HepG2 (cell line): ENCODE data around the gene IQCK. TPM values are rescaled to one million over a fixed set of nuclear protein-coding genes. Genes with fewer than 3 reads are reported as not detected.

Source experiments
- ATF5 ChIP-seq: sonication (generic); formaldehyde crosslinking; IDR thresholded peaks from 2 replicates; pipeline ENCODE4 v1.4.0; 2020; ENCODE audit warnings: mild to moderate bottlenecking, low read depth, missing genetic modification reagents
- CCAR2 ChIP-seq: fragments of 200-400 bp; formaldehyde crosslinking; optimal IDR thresholded peaks from 2 replicates; pipeline ENCODE3; 2018; ENCODE audit warnings: low read depth, mild to moderate bottlenecking, low read length, moderate library complexity
- CEBPZ ChIP-seq: IDR thresholded peaks from 2 replicates; pipeline ENCODE4 v1.6.1; 2012; ENCODE audit warnings: low read length, improper control_type of control experiment
- DR1 ChIP-seq: sonication (generic); formaldehyde crosslinking; IDR thresholded peaks from 2 replicates; pipeline ENCODE4 v1.8.0; 2021; ENCODE audit warnings: mild to moderate bottlenecking, missing genetic modification reagents, inconsistent platforms
- GABPA ChIP-seq, 2 experiments: IDR thresholded peaks; 2 replicates each; pipeline ENCODE4 v1.6.1; 2011 to 2016; ENCODE audit warnings: low read depth in 2 of 2, low read length in 1 of 2, missing biosample characterization in 1 of 2, missing genetic modification characterization in 1 of 2
- GMEB2 ChIP-seq: IDR thresholded peaks from 2 replicates; pipeline ENCODE4 v1.6.1; 2016; ENCODE audit warnings: missing biosample characterization, missing genetic modification reagents, low read depth
- MTERF4 ChIP-seq: sonication (generic); formaldehyde crosslinking; IDR thresholded peaks from 2 replicates; pipeline ENCODE4 v1.8.0; 2023; ENCODE audit warnings: mild to moderate bottlenecking, missing genetic modification reagents
- MTF2 ChIP-seq: sonication (generic); formaldehyde crosslinking; IDR thresholded peaks from 2 replicates; pipeline ENCODE4 v1.5.0; 2020; ENCODE audit warnings: missing genetic modification reagents, borderline replicate concordance
- MZF1 ChIP-seq: sonication (generic); formaldehyde crosslinking; IDR thresholded peaks from 2 replicates; pipeline ENCODE4 v1.8.1; 2023; ENCODE audit warnings: mild to moderate bottlenecking, missing genetic modification reagents, borderline replicate concordance
- NAIF1 ChIP-seq: sonication (generic); formaldehyde crosslinking; IDR thresholded peaks from 2 replicates; pipeline ENCODE4 v1.5.0; 2020; ENCODE audit warnings: mild to moderate bottlenecking, missing genetic modification reagents, borderline replicate concordance
- NR1H2 ChIP-seq: sonication (generic); formaldehyde crosslinking; IDR thresholded peaks from 2 replicates; pipeline ENCODE4 v1.8.1; 2022; ENCODE audit warnings: low read depth, missing genetic modification reagents, borderline replicate concordance
- RXRB ChIP-seq: IDR thresholded peaks from 2 replicates; pipeline ENCODE4 v1.6.1; 2016; ENCODE audit warnings: borderline replicate concordance, missing genetic modification reagents, missing compliant biosample characterization
- SP5 ChIP-seq: IDR thresholded peaks from 2 replicates; pipeline ENCODE4 v1.6.1; 2016; ENCODE audit warnings: low read depth, borderline replicate concordance
- STAT5B ChIP-seq: sonication (generic); formaldehyde crosslinking; IDR thresholded peaks from 2 replicates; pipeline ENCODE4 v1.4.0; 2020; ENCODE audit warnings: missing genetic modification reagents
- ZBTB34 ChIP-seq: sonication (generic); formaldehyde crosslinking; IDR thresholded peaks from 2 replicates; pipeline ENCODE4 v1.8.0; 2022; ENCODE audit warnings: mild to moderate bottlenecking, missing genetic modification reagents
- ZFP41 ChIP-seq: sonication (generic); formaldehyde crosslinking; IDR thresholded peaks from 2 replicates; pipeline ENCODE4 v1.4.0; 2020; ENCODE audit warnings: mild to moderate bottlenecking, missing genetic modification reagents, borderline replicate concordance
- ZMYM3 ChIP-seq: sonication (generic); formaldehyde crosslinking; IDR thresholded peaks from 2 replicates; pipeline ENCODE4 v1.5.1; 2020; ENCODE audit warnings: mild to moderate bottlenecking, missing genetic modification reagents
- ZNF382 ChIP-seq: sonication (generic); formaldehyde crosslinking; IDR thresholded peaks from 2 replicates; pipeline ENCODE4 v1.5.0; 2020; ENCODE audit warnings: missing genetic modification reagents, mild to moderate bottlenecking, borderline replicate concordance
- ZNF883 ChIP-seq: sonication (generic); formaldehyde crosslinking; IDR thresholded peaks from 2 replicates; pipeline ENCODE4 v1.5.1; 2020; ENCODE audit warnings: mild to moderate bottlenecking, missing genetic modification reagents; ENCODE audit errors: not compliant biosample characterization
- ZNF891 ChIP-seq: sonication (generic); formaldehyde crosslinking; IDR thresholded peaks from 2 replicates; pipeline ENCODE4 v1.5.0; 2020; ENCODE audit warnings: mild to moderate bottlenecking, missing genetic modification reagents
- polyA plus RNA-seq, 8 experiments: library from polyadenylated mRNA; depleted of rRNA in 3 of 8; stranded (reverse) in 7 of 8; unstranded in 1 of 8; fragments of >200 nt; fragmentation: Illumina TruSeq in 4 of 8; extraction: Trizol in 4 of 8; gene quantifications; 2 replicates each; pipeline versions ENCODE4 v1.2.1 to v1.2.3, GENCODE V29; 2011 to 2016; ENCODE audit warnings: low read depth in 4 of 8, missing spikeins in 1 of 8, mixed read lengths in 1 of 8; ENCODE audit not compliant: insufficient read depth in 1 of 8
- total RNA-seq, 5 experiments: library from RNA; depleted of rRNA; stranded (reverse); fragments of >200 nt; fragmentation: Illumina TruSeq; extraction: Trizol; gene quantifications; 2 replicates each; pipeline ENCODE4 v1.2.3, GENCODE V29; 2016; ENCODE audit warnings: low read depth in 1 of 5

IQCK gene
- total and polyA plus RNA-seq, 2 of the 13 experiments (the other 11 are each of a cell fraction or from before 2014, with no cell fraction given) = 5.1 to 7.3 TPM

GRCh38 chr16:19907161-19907992, 189.3 kb downstream of the IQCK start (continued):
- TF ChIP-seq GMEB2 (CRISPR knock-in tag) = no peak
- TF ChIP-seq ZNF382 = no peak
- peak; percentile 34 for TF ChIP-seq ZNF883 (CRISPR knock-in tag)
- peak; percentile 65; the same call in 1 of the 2 replicates for TF ChIP-seq RXRB (CRISPR knock-in tag)
- TF ChIP-seq MZF1 (CRISPR knock-in tag) = no peak
- 0 out of 2 replicates have a peak, but pooled peaks have one; percentile 17 for TF ChIP-seq ZFP41
- no peak for TF ChIP-seq GABPA (IDR thresholded peaks at IDR 0.05; ENCODE audit: low read depth, low read length)
- no peak for TF ChIP-seq GABPA (CRISPR knock-in tag; IDR thresholded peaks at IDR 0.05; ENCODE audit: low read depth)
- no peak for TF ChIP-seq ATF5 (CRISPR knock-in tag)
- TF ChIP-seq ZBTB34 (CRISPR knock-in tag) = no peak
- TF ChIP-seq ZMYM3 (CRISPR knock-in tag) = peak; percentile 53; the same call in 1 of the 2 replicates
- TF ChIP-seq CCAR2 = no peak
- TF ChIP-seq NR1H2 = no peak
- TF ChIP-seq STAT5B (CRISPR knock-in tag) = no peak
- TF ChIP-seq MTERF4 (CRISPR knock-in tag) = 0 out of 2 replicates have a peak, but pooled peaks have one; percentile 44
- TF ChIP-seq ZNF891 (CRISPR knock-in tag) = peak; percentile 73; the same call in 1 of the 2 replicates
- no peak for TF ChIP-seq DR1 (CRISPR knock-in tag)
- no peak for TF ChIP-seq NAIF1
- no peak for TF ChIP-seq SP5 (CRISPR knock-in tag)
- no peak; the same call in 1 of the 2 replicates for TF ChIP-seq MTF2 (CRISPR knock-in tag)
- TF ChIP-seq CEBPZ = no peak
